Activated CD8-positive, alpha-beta memory T cell treated with anti-CD3 and anti-CD28 coated beads, Interleukin-2, amount 50 U/mL, for 1 hour (primary cell): ENCODE data around the gene APBB1IP.
A peak's percentile ranks its signal among the peaks of the same experiment; 100 is the strongest.
"Not testable (repeated sequence)": the region's sequence is repeated elsewhere in the genome, so short reads cannot be mapped to it uniquely, and the experiment has no call there.

ENCODE experiments used
- DNase-seq: peaks from one replicate; pipeline ENCODE4 v3.0.0-alpha.2; 2020; ENCODE audit errors: extremely low read depth

The APBB1IP gene

DNA sequence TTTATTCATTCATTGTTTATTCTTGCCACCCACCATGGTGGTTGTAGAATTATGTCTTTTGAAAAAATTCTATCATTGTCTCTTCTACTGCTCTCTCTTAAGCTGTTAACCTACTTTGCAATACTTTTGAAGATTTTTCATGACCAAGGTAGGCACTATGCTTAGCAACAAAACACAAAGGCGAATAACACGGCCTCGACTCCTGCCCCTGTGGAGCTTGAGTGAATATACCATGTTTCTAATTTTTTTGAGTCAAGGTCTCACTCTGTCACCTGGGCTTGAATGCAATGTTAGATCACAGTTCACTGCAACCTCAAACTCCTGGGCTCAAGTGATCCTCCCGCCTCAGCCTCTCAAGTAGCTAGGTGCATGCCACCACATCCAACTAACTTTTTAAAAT is 39.4 kb downstream of the APBB1IP start:
- DNase-seq, result no peak

DNA sequence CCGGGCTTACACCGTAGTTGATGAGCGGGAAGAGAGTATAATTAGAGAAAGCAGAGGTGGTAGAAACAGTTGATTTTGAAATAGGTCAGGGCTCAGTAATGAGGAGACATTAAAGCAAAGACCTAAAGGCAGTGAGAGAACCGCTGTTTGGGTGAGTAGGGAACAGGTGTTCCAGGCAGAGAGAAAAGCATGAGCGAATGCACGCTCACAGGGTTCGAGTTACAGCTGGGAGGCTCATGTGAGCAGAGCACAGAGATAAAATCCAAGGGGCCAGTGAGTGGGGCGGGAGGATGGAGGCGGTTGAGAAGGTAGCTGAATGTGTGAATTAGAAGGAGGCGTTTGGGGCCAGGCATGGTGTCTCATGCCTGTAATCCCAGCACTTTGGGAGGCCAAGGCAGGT is 39.9 kb downstream of the APBB1IP start:
- no peak for DNase-seq

DNA sequence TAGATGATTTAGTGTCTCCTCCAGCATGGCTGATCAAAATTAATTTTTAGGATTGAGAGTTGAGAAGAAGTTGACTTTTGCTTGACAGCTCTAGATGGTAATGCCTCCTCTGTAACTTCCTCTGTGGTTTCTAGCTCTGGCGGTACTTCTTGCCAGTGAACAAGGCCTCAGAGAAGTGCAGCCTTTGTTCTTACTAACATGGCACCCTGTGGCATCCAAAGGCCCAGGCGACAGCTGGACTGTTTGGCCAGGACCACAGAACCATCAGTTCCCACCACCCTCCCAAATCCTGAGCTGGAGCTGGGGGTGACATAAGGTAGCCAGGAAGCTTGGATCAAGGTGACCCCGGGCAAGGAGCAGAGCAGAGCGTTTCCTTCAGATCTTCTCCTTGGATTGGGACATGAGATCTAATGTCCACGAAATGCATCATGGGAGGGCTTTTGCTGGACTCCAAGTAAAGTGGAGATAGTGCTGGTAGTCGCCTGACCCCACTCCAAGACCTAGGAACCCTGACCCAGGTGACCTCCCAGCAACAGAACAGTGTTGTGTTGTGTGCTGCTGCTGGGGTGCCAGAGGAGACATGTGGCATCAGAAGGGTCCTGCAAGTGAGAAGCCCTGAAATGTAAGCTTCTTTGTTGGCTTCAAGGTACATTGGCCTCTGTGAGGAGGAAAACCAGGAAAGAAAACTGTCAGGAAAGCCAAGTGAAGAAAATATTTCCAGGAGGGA is 41.8 kb downstream of the APBB1IP start:
- no peak for DNase-seq

DNA sequence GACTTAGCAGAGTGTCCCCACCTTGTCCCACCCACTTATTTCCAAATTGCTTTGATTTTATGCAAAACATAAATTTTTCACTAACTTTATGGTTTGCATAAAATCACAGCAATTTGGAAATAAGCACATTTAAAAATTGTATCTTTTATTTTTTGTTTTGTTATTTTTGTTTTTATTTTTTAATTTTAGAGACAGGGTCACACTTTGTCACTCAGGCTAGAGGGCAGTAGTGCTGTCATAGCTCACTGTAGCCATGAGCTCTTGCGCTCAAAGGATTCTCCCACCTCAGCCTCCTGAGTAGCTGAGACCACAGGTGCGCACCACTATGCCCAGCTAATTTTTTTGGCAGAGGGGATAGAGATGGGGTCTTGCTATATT is 43.2 kb downstream of the APBB1IP start:
- no peak for DNase-seq

DNA sequence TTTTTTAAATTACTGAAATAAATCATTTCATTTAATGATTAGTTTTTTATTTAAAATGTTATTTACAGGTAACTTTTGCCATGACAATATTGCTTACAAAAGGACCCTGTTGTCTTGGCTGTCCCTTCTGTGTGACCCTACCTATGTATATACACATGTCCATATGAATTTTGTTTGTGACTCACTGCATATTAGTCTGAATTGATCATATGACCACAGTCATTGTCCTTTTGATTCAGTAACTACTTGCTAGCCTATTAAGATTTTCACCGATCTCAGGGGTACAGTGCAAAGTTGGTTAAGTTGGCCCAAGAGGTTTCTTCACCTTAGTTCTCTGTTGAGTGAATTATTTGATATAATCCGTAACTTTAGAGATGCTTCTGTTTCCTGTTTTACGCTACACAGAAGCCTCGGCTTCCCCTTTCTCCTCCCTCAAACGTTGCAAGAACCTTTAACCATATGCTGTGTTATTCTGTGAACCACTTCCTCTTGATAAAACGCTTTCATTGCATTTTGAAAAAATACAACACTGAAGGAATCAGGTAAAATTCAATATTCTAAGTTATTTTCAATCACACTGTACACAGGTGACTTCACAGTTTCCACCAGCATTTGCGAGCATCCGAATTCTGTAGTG is 43.9 kb downstream of the APBB1IP start:
- DNase-seq, result no peak

DNA sequence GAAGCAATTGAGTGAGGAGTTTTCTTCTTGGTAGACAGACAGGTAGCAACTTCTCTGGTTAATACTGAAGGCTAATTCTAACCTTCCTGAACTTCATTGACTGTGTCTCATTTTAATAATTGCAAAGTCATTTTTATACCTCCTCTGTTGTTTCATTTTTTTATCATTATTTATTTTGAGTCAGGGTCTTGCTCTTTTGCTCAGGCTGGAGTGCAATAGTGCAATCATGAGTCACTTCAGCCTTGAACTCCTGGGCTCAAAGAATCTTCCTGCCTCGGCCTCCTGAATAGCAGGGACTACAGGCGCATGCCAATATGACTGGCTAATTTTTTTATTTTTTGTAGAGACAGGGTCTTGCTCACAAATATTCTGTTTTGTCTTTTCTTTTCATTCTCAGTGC is 45.4 kb downstream of the APBB1IP start:
- no peak for DNase-seq

DNA sequence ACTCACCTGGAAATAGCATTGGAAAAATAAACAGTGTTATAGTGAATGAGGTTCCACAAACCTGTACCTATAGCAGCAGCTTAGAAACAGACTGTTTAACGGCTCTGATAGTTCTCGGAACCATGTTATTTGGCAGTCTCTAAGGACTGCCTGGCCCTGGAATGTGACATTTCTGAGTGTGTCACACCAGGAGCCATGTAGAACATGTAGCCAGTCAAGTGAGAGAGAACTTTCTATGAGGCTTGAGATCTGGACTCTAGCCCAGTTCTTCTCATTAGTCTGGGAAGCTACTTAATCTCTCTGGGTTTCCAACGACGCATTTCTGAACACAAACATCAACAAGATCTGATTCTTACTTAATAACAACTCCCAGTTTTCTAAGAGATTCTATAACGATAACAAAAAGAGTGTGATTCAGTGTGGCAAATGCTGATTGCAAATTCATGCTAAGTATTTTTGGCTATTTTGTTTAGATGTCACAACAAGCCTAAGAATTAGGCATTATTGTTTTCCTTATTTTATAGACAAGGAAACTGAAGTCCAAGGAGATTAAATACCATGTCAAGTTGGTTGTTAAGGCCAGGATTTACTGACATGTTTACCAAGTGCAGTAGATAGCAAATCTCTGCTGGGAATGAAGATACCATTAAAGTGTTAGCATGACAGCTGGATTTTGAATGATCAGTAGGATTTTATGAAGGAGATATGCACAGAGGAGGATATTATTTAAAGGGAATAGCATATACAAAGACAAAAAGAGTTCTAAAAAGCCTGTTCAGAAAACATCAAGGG is 47.2 kb downstream of the APBB1IP start:
- no peak for DNase-seq

DNA sequence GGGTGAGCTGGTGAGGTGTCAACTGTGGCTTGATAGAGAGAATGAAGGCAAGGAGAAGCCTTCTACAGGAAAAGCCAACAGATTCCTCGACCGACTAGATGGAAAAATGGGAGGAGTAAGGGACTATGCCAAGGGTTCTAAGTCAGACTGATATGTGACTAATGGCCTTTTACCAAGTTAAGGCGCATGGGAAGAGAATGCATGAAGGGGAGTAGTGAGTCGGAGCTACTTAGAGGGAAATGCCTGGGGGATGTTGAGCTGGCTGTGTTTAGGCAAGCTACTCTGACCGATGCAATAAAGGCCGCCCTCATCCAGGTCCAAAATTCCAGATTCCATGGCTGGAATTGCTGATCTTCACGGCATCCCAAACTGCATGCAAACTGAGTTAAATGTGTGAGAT is 48.2 kb downstream of the APBB1IP start:
- DNase-seq, result no peak

DNA sequence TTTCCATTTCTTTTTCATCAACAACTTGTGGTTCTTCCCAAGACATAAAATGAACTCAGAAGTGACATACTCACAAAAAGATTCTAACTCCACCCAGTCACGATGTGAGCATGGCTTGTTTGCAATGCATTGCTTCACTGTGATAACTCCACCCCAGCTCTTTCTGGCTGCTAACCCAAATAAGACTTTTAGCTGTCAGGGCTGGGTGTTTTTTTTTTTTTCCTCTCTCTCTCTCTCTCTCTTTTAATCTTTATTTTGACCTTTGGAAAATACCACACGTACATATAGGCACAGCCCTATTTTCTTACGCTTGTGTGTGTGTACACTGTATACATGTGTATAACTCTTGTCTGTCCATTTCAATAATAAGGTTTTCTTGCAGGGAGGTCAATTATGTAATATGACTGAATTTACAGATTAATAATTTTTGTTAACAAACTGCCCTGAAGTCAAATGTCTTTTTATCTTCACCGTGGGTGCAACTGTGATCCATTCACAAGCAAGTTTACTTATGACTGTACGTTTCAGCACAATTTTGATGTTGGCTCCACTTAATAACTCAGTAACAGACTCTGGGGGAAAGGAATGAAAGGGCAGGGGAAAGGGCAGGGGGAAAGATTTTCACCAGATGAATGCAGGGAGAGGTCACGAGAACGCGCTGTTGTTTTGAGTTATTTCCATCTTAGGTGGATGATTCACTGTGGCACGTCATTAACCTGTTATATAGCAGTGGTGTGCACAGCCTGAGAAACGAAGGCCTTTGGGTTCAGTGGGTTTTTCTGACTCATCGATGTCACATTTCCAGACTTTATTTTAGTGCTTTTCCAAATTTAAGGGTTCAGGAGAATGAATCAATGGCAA is 49.1 kb downstream of the APBB1IP start:
- DNase-seq, result peak; percentile 75

DNA sequence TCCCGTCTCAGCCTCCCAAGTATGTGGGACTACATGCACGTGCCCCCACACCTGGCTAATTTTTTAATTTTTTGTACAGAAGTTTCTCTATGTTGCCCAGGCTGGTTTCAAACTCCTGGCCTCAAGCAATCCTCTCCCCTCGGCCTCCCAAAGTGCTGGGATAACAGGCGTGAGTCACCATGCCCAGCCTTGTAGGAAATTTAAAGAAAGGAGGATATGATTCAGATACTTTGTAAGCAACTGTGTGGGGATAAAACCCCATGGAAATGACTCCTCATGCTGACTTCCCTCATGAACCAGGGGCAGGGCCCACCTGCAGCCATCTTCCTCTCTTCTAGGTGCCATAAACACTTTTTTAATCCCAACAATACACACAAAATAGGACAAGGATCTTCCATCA is 50.2 kb downstream of the APBB1IP start:
- DNase-seq, result no peak

DNA sequence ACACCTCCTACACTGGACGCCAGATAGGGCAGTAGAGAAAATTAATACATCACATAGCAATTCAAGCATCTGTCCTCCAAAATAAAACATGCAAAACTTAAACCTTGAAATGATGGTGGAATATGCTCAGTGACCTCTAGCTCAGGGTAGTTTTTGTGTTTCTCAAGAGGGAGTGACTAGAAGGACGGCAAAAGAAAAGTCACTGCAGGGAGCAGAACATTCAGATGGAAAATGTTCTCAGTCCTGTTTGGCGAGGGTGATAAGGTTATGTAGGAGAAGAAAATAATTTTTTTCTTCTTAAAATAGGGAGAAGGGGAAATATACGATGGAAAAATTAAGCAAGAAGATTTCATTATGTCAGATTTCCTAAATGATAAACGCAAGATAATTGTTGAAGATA is 50.9 kb downstream of the APBB1IP start:
- DNase-seq, result no peak

DNA sequence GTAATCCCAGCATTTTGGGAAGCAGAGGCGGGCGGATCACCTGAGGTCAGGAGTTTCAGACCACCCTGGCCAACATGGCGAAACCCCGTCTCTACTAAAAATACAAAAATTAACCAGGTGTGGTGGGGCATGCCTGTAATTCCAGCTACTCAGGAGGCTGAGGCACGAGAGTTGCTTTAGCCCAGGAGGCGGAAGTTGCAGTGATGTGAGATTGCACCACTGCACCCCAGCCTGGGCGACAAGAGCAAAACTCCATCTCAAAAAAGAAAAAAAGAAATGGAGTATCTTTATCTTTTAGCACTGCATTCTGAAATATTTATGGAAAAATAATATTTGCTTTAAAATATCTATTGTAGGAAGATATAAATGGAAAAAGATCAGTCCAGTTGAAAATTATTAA is 52.2 kb downstream of the APBB1IP start:
- DNase-seq, result not testable (repeated sequence)

DNA sequence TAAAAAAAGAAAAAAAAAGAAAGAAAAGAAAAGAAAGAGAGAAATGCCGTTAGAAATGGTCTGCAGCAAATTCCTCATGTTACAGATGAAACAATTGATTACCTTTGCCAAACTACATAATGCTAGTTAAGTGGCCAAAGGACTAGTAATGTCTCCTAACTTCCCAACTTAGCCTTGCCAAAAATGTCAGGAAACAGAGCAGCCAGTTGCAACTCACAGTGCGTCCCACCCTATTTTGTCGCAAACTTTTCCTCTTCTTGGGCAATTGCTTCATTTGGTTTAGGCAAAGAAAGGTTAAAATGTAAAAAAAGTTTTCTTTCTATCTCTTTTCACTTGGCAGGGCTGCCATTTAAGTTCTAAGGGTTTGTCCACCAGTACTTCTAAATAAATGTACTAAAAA is 53.1 kb downstream of the APBB1IP start:
- DNase-seq, result no peak

DNA sequence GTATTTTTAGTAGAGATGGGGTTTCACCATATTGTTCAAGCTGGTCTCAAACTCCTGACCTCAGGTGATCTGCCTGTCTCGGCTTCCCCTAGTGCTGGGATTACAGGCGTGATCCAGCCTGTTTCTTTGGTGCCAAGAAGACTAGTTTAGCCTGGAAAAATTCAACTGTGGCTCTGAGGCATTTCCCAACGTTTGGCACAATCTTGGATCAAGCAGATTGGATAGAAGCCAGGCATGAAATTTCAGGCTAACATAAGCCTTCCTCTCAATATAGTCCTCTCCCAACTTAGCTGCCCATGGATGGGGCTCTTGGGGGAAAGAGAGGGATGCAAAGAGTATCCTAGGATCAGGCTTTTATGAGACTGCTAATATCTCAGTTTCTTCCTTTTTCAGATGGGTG is 53.8 kb downstream of the APBB1IP start:
- DNase-seq, result no peak

DNA sequence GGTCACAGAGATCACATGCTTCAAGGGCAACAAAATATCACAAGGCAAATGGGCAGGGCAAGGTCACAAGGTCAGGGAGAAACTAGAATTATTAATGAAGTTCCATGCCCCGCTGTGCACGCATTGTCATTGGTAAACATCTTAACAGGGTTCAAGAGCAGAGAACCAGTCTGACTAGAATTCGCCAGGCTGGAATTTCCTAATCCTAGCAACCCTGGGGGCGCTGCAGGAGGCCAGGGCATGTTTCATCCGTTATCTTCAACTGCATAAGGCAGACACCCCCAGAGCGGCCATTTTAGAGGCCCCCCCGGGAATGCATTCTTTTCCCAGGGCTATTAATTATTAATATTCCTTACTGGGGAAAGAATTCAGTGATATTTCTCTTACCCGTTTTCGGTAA is 54.6 kb downstream of the APBB1IP start:
- DNase-seq, result not testable (repeated sequence)

DNA sequence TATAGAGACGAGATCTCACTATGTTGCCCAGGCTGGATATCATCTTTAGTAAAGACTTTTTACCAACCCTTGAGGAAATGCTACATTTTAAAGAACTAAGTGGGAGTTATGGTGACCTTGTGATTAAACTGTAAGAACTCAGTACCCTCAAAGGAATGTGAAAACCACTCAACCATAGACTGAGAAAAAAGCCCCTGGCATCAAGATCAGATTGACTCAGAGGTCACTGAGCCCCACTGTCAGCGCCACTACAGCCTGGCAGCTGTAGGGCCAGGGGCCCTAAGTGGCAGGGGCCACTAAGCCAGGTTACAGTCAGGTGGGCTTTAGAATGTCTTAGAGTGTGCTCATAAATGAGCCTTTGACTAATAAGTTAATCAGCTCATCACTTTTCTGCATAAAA is 55.9 kb downstream of the APBB1IP start:
- DNase-seq, result no peak

DNA sequence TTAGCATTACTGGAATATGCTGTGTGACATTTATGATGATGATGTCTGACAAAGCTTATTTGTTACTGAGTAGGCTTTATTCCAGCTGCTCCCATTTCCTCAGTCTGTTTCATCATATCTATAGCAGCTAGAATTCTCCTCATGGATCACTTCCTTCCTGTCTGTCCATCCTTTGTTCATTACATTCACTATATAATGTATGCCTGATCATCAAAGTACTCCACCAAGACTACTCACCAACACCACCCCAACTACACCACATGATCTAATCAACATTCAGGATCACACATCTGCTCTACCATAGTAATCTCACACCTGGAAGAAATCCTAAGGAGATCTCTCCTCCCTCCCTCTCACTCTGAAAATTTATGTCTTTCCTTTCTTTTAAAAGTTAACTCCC is 61.3 kb downstream of the APBB1IP start:
- no peak for DNase-seq

DNA sequence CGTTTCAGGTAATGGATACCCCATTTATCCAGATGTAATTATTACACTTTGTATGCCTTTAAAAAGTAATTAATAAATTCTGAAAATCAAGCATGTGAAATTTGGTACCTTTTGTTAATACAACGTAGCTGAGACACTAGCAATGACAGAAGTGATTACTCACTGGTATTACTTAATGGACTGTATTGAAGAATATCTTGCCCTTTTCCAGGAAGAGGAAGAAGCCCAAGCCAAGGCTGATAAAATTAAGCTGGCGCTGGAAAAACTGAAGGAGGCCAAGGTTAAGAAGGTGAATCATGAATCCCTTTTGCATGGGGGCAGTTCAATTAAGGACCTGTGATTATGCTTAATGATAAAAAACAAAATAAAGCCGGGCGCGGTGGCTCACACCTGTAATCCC is 64.8 kb downstream of the APBB1IP start:
- DNase-seq, result no peak

DNA sequence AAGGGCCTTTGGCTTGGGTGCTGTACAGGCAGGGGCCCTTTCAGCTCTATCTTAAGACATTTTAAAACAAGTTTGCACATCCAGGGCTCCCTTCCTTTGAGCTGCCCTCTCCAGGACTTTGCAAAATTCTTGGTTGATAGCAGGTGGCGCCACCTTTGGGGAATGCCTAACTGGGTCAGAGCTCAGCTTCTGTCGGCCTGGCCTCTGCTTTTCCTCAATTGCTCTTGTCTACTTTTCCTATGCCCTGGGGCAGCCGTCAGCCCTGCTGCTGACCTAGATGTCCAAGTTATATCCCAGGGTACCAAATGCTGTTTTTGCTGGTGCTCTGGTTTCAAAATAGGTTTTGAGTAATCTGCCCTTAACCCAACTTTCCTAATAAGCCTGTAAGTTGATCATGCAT is 65.8 kb downstream of the APBB1IP start:
- no peak for DNase-seq

DNA sequence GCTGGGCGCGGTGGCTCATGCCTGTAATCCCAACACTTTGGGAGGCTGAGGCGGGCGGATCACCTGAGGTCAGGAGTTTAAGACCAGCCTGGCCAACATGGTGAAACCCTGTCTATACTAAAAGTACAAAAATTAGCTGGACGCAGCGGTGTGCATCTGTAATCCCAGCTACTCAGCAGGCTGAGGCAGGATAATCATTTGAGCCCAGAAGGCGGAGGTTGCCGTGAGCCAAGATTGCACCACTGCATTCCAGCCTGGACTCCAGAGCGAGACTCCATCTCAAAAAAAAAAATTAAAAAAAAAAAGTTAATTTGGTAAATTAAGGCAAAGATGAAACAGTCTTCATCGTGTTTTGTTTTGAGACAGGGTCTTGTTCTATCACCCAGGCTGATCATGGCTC is 66.3 kb downstream of the APBB1IP start:
- DNase-seq, result not testable (repeated sequence)

DNA sequence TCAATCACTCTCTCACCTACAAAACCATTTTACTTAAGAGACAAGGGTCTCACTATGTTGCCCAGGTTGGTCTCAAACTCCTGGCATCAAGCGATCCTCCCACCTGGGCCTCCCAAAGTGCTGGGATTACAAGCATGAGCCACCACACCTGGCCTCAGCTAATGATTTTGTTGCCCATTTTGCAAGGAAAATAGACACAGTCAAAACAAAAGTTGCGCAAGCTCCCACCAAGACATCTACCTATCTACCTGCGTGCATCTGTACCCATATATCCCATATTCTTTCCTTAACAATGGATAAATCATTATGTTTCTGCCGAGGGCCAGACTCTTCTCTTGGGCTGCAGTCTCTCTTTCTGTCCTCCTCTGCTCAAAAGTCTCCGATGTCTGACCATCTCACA is 67.3 kb downstream of the APBB1IP start:
- DNase-seq, result no peak

DNA sequence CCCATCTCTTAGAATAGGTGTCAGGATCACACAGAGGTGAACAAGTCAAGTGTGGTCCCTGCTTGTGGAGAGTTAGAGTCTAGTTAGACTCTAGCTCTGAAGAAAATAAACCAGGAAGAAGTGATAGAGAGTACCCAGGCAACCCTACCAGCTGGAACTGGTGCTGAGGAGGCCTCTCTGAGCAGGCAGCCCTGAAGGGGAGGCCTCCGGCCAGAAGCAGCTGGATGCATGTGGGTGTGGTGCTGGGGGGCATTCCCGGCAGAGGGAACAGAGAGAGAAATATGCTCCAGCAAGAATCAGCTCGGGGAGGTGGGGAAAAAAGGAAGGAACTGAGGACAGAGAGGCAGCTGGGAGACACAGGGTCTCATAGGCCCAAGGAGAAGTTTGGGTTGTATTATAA is 68.6 kb downstream of the APBB1IP start:
- no peak for DNase-seq
